Amniotic stem cell (primary cell): Measurements from ENCODE around the gene NUMB.

Experiments used
- DNase-seq: peaks from one replicate; lab custom pipeline; 2025; lab: John Stamatoyannopoulos, UW

The NUMB gene

DNA sequence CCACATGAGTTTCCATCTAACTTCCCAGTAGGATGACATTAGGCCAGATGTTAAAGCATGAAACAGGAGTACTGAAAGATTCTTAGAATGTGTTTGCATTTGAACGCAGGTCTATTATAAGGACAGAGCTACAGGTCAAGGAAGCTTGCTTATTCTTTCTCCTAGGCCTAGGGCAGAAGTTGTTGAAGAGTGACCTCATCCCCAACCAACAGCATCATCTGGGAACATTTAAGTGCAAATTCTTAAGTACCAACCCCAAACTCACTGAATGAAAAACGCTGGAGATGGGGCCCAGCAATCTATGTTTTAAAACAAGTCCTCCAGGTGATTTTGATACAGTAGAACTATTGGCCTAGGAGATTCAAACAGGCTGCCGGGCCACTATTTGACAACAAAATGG is 168.6 kb downstream of the NUMB start:
- no peak for DNase-seq

DNA sequence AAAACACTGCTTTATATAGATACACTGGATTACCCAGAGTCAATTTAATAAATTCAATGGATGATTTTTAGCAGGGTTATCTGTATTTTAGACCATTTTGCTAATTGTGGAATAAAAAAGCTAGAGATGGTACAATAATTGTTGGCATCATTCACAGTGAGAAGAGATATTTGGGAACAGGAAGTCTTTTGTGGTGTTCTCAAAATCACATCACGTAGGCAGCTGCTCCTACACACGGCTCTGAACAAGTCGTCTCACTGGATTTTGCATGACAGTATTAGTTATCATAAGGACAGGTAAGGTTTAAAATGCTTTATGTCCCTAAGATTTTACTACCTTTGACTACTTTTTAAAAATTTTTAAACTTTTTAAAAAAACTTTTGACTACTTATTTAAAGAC is 169.0 kb downstream of the NUMB start:
- DNase-seq: no peak

DNA sequence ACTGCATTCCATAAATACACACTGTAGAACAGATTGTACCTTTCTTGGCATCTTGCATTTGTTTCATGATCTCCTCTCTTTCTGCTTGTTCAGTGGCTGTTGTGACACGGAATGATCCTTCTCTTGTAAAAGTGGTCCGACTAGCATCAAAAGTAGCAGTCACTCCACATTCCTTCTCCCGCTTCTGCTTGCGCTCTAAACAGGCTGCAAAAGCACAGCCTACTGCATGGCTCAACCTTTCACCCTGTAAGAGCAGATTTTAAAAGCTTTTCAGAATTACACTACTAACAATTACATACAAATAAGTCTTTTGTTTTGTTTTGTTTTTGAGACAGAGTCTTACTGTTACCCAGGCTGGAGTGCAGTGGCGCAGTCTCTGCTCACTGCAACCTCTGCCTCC is 171.3 kb downstream of the NUMB start:
- no peak for DNase-seq

DNA sequence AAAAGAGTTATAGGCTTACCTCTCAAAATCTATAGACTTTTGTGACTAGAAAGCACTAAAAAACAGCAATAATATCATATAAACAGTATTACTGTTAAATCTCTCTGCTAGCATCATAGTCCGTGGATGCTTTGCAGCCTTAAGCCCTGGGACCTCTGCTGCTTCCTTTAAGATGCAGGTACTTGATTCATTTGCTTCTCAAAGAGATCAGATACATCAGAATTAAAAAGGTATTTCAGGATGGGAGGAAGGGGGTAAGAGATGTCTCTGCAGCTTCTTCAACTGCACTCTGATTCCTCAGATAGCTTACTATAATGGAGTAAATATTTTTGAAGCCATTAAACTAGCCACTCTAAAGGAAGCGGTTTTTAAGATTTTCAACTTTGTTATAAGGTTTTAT is 171.7 kb downstream of the NUMB start:
- no peak for DNase-seq

DNA sequence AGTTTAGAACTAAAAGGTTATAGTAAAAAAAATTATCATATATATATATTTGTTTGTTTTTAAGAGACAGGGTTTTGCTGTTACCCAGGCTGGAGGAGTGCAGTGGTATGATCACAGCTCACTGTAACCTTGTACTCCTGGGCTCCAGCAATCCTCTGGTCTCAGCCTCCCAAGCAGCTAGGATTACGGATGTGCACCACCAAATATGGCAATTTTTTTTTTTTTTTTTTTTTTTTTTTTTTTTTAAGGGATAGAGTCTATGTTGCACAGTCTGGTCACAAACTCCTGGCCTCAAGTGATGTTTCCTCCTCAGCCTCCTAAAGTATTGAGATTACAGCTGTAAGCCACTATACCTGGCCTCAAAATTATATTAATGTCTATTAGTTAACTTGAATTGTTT is 172.4 kb downstream of the NUMB start:
- no peak for DNase-seq

DNA sequence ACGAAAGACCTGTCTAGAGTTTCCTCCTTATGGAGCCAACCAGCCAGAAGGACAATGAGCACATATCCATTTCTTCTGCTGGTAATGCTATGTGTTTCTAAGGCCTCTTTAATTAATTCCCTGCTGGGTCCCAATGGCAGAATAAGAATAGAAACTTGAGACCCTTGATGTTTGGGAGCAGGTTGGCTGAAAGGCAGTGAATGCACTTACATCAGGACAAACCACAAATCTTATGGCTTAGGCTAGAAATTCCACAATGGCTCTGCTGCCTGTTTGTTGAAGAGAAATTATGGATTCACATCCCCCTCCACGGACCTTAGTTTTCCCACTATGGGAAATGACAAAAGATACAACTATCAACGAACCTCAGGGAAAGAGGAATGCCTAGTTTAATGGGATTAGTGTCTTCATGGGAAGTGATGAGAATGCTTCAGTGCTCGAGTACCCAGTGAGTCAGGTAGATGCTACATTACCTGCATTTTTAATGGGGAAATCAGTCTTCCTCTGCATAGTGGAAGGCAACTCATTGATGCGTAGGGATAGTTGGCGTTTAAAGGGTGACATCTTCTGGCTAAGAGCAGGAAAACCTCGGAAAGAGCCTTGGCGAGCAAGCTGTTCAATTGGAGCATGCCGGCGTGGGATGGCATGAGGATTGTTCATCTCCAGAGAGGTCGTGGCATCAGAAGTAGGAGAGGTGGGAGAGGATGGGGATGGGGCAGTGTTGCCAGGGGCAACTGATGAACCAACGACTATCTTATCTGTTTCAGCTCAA is 174.6 kb downstream of the NUMB start:
- no peak for DNase-seq

DNA sequence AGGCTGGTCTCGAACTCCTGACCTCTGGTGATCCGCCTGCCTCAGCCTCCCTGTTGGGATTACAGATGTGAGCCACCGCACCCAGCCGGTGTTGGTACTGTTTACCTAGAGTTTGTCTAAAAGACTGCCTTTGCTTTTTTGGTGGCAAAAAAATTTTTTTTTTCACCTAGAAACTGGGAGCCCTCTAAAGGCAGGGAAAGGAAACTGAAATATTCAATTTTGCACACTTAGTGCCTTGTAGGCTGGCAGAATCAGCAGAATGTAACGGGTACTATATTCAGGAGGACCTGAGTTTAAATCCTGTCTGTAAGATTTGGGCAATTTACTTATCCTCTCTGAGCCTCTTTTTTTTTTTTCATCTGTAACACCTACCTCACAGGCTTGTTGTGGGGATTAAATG is 177.4 kb downstream of the NUMB start:
- DNase-seq: no peak

DNA sequence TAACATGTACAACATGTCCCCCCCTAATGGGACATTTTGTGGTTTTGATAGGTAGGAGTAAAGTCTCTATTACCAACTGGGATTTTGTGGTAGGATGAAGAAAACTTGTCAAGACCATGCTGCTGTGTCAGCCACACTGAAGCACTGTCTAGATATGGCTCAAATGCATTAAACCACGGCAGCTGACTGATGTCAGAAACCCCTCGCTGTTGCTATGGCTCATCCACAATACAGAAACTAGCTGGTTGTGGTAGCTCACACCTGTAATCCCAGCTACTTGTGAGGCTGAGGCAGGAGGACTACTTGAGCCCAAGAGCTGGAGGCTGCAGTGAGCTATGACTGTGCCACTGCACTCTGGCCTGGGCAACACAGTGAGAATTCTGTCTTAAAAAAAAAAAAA is 181.0 kb downstream of the NUMB start:
- DNase-seq: no peak

DNA sequence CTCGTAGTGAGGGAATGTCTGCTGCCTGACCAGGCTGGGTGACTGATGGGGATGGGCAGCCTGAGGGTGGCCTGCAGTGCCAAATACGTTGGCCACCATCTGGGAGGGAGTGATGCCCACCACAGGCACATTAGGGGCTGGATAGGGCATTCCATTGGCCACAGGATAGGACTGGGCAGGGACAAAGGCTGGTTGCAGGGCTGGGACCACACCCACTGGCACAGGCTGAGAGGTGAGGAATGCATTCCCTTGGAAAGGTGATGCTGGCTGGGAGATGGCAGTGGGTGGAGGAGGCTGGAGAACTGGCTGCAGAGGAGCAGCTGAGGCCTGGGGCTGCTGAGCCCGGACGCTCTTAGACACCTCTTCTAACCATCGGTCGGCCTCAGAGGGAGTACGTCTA is 181.5 kb downstream of the NUMB start:
- DNase-seq: no peak

DNA sequence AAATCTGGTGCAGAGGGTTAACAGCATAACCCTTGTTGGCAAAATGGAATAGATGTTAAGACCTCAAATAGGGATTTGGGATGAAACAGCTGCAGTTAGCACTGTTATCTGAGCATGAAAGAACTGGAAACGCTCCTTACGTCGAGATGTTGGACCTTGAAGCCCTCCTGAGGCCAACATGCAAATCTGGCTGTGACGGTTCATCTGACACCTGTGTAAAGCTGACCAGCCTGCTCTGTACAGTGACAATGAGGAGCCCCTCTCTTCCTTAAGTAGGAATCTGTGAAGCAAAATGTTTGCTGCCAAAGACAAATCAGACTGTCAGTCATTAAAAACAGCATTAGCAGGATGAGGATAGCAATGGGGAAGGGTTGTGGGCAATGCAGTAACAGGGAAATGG is 184.5 kb downstream of the NUMB start:
- DNase-seq: no peak

DNA sequence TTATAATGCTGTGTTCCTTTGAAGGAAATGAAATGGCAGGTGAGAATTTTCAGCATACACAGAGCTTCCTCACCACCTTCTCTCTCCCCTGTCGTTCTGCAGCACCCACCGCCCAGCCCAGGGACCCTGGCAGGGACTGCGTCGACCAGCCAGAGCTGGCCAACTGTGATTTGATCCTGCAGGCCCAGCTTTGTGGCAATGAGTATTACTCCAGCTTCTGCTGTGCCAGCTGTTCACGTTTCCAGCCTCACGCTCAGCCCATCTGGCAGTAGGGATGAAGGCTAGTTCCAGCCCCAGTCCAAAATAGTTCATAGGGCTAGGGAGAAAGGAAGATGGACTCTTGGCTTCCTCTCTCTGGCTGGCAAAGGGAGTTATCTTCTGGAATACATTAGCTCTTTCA is 186.0 kb downstream of the NUMB start:
- no peak for DNase-seq

DNA sequence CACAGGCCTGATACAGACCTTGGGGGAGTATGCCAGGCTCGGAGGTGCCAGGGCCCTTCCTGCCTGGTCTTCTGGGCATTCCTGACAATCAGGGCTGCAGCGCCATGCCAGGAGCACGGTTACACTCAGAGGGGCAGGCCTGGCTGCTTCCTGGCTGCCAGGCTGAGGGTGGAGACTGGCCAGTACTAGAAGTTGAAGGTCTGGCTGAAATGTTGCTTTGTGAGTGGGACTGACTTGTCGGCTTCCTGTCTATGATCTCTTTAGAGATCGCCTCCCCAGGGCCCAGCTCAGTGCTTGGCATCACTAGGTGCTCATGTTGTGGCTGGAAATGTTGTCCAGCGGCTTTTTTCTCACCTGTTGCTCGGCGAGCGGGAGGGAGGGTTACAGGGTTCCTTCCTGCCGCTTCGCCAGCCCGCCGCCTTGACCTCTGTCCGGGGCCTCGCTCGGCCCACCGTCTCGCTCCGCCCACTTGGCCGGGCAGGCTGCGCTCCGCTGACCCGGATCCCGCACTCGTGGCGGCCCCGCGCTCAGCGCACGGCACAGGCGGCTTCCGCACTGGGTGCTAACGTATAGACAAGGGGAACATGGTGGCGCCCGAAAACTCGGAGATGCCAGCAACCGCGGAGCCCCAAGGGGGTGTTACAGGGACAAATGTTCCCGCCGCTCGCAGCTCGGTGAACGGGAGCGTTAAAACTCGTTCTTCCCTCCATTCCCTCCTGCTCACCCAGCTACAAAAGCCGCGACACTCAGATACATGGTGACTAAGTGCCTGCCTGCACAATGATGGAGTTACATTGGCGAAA is 188.4 kb downstream of the NUMB start:
- DNase-seq: no peak

DNA sequence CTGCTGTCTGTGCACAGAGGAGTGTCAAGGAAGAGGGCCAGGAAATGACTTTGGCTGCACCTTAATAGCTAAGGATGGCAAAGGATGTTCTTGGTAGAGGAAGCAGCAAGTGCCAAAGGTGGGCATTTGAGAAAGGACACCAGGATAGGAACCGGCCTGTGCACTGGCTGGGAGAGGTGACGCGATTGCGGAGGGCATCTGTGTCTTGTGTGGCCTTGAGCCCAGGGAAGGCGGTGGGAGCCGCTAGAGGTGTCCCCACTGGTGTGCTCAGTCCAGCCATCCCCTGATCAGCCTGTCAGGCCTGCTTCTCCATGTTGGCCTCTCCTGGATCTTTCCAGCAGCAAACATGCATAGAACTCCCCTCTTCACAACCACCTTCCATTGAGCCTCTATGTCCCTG is 190.9 kb downstream of the NUMB start:
- no peak for DNase-seq

DNA sequence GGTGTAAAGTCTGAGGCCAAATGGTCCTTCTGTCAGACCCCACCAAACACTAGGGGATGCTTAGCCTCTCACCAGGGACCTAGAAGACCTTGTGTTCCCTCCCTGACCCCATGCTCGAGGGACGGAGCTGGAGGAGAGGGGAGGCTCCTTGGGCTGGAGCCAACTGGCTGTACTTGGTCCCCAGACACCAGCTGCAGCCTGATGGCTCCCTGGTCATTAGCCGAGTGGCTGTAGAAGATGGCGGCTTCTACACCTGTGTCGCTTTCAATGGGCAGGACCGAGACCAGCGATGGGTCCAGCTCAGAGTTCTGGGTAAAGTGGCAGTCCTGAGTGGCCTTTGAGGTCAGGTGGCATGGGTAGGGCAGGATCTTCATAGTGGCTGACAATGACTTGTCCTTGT is 192.0 kb downstream of the NUMB start:
- no peak for DNase-seq

DNA sequence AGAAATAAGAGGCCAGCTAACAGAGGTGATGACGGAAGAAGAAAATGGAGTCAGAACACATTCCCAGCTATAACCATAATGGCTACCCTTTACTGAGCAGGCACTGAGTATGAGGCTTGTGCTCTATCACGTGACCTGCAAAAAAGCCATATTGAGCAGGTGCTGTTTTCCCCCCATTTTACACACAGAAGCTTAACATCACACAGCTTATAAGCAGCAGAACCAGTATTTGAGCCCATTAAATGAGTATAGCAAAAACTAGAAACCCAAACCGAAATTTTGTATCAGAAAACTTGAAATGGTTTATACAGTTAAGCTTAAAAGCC is 192.7 kb downstream of the NUMB start:
- no peak for DNase-seq

DNA sequence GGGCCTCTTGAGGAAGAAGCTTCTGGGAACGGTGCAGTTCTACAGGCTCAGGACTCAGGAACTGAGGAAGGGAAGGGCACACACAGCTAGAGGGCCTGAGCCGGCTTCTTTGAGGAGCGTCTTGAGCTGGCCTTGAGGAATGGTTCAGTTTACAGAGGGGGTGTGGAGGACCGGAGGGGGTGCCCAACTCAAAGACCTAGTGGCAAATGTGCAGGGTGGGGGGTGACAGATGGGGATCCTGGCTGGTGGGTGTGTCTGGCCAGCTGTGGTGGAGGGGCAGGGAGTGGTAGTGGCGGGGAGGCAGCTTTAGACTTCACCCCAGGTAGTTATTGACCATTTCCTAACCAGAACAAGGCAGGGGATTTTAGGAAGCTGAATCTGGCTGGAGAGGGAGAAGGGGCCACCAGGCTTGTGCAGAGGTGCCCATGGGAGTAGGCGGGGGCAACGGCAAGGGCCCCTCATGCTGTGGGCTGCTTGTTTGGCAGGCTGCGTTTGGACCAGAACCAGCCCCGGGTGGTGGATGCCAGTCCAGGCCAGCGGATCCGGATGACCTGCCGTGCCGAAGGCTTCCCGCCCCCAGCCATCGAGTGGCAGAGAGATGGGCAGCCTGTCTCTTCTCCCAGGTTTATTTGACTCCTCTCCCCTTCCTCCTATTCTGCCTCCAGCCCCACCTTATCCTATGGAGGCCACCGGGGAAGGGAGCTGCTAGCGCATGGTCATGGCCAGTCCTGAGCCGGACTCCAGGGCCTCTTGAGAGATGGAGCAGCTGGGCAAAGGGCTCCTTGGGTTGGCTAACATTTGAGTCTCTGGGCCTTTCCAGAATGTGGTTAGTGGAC is 193.2 kb downstream of the NUMB start:
- no peak for DNase-seq

DNA sequence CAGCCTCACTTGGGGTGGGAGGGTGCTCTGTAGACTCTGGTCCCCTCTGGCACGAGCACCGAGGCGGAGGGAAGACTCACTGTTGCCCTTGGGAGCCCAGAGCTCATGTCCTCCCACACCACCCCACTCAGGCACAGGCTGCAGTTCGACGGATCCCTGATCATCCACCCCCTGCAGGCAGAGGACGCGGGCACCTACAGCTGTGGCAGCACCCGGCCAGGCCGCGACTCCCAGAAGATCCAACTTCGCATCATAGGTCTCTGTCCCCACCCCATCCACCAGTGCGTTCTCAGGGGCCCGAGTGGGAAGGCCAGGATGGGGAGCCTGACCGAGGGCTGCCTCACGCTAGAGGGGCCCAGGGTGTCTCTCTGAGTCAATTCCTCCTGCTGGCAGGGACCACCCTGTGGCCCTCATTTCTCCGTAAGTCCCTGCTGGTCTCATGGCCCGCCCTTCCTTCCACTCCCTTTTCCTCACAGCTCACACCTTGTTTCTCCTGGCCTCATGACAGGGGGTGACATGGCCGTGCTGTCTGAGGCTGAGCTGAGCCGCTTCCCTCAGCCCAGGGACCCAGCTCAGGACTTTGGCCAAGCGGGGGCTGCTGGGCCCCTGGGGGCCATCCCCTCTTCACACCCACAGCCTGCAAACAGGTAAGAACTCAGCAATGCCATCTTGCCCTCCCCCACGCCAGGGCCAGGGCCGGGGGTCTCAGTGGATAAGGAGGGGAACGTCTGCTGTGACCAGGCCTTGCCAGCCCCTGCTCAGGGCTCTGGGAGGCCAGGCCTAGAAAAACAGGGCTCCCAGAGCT is 194.1 kb downstream of the NUMB start:
- DNase-seq: no peak

DNA sequence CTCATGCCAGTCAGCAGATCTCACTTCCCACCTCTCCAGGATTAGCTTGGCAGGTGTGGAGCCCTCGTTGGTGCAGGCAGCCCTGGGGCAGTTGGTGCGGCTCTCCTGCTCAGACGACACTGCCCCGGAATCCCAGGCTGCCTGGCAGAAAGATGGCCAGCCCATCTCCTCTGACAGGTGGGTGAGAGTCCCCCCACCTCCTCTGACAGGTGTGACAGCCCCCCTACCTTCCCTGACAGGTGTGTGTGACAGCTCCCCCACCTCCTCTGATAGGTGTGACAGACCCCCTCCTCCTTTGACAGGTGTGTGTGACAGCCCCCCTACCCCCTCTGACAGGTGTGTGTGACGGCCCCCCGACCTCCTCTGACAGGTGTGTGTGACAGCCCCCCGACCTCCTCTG is 194.7 kb downstream of the NUMB start:
- DNase-seq: no peak

DNA sequence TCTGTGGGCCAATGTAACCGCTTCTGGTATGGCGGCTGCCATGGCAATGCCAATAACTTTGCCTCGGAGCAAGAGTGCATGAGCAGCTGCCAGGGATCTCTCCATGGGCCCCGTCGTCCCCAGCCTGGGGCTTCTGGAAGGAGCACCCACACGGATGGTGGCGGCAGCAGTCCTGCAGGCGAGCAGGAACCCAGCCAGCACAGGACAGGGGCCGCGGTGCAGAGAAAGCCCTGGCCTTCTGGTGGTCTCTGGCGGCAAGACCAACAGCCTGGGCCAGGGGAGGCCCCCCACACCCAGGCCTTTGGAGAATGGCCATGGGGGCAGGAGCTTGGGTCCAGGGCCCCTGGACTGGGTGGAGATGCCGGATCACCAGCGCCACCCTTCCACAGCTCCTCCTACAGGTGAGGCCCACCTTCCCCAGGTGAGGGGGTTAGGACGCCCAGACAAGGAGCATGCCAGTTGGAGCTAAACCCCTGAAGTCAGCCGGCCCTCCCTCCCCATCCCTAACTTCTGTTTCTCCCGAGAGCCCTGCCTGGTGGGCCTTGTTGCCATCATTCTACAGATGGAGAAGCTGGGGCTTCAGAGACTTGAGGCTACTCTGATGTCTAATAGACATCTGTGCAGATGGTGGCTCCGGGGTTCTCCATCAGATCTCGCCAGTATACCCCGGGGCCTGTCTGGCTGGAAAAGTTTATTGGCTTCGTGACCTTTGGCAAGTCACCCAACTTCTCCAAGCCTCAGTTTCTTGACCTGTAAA is 195.7 kb downstream of the NUMB start:
- no peak for DNase-seq

DNA sequence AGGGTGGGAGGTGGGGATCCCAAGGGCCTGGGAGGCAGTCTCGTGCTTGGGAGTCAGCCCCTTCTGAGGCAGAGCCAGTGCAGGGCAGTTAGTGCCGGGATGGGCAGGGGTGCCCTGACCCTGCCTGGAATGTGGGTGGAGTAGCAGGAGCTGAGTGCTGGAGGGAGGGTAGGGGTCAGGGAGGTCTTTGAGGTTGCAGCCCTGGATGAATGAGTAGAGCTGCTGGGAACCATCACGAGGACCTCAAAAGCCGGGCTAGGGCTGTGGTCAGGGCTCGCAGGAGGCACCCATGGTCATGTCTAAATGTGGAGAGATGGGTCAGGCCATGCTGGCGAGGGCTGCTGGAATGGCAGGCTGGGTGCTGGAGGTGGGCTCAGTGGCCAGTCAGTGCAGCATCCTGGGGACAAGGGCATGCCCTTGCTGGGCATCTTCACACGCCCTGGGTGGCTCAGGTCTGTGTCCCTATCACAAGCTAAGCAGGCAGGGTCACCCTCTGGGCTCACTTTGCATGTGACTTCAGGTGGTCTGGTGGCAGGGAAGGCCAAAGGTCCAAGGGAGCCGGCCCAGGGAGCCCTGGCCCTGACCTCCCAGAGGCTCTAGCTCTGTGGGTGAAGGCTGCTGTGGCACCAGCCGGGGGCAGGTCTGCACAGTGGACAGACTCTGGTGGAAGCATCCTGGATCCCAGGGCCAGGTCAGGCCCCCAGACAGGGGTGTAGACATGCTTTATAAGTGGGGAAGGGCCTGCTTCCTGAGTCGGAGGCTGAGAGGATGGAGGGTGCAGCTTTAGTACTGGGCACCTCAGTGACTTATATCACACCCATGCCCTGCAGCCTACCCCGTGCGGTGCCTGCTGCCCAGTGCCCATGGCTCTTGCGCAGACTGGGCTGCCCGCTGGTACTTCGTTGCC is 196.6 kb downstream of the NUMB start:
- DNase-seq: no peak
